Stimulated activated CD4-positive, alpha-beta T cell treated with anti-CD3 and anti-CD28 coated beads, Interleukin-15, amount 100 ng/mL, for 1 hour (primary cell): ENCODE measurements around the gene JMJD7.

Experiments
- DNase-seq, 2 donors: peaks; one replicate each; pipeline ENCODE4 v3.0.0-alpha.2; 2020; ENCODE audit warnings: low read depth in 1 of 2, low spot score in 1 of 2

The JMJD7 gene

DNA sequence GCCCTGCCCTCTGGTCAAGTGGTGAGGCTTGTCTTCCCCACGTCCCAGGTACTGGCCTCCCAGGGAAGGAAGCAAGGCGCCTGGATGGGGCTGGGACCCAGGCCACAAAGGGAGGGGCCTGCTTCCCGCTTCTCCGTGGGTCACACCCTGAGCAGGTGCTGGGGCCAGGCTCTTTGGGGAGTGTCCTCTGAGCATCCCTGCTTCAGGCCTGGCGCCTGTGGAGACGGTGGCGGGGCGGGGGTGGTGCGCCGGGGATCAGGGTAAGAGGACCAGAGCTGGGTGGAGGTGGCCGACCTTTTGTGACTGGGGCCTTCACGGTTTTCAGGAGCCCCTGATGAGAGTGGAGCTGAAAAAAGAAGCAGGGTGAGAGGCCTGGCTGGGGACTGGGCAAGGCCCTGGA, 14.3 kb downstream of the JMJD7 start:
- no peak for DNase-seq

DNA sequence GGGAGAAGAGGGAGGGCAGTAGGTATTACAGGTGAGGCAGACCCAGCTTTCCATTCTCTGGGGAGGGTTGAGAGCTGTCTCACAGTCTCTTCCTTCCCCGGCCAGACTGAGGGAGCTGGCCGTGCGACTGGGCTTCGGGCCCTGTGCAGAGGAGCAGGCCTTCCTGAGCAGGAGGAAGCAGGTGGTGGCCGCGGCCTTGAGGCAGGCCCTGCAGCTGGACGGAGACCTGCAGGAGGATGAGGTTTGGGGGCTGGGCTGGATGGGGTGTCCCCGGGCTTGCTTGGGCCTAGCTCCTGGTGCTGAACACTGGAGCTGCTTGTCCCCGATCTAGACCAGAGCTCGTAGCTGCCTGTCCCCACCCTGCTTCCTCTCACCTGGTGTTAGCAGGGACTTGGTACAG, 15.7 kb downstream of the JMJD7 start:
- no peak for DNase-seq

DNA sequence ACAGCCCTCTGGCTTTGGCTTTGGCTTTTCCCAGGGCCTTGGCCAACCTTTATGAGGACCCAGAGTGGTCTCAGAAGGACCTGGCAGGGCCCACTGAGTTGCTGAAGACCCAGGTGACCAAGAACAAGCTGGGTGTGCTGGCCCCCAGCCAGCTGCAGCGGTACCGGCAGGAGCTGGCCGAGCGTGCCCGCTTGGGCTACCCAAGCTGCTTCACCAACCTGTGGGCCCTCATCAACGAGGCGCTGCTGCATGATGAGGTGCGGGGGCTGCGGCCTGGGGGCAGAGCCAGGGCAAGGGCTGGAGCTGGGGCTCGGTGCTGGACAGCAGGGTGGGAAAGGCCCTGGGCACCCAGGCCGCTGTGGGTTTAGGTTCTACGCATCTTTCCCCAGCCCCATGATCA, 16.9 kb downstream of the JMJD7 start:
- DNase-seq = no peak

DNA sequence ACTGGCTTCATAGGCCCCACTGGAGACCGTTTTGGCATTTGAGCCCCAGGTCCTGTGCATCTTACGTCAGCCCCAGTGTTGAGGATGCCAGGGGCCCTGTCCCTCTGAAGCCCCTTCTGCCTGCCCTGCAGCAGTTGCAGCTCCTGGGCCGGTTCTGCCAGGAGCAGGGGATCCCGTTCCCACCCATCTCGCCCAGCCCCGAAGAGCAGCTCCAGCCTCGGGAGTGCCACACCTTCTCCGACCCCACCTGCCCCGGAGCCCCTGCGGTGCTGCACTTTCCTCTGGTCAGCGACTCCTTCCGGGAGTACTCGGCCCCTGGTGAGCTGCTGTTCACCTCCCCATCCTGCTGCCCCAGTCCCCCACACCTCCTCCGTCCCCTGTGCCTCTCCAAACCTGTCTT, 19.3 kb downstream of the JMJD7 start:
- DNase-seq = no peak

DNA sequence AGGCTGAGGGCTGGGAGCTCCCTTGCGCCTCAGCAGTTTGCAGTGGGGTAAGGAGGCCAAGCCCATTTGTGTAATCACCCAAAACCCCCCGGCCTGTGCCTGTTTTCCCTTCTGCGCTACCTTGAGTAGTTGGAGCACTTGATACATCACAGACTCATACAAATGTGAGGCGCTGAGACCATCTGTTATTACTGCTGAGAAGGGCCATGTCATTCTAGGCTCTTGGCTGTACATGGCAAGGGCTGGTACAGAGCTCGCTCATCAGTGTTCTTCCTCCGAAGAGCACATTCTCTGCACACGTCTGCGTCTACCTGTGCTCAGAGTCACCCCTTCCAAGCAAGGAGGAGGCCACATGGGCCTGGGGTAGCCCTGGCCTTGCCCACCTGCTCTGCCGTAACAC, 20.1 kb downstream of the JMJD7 start:
- DNase-seq = no peak

DNA sequence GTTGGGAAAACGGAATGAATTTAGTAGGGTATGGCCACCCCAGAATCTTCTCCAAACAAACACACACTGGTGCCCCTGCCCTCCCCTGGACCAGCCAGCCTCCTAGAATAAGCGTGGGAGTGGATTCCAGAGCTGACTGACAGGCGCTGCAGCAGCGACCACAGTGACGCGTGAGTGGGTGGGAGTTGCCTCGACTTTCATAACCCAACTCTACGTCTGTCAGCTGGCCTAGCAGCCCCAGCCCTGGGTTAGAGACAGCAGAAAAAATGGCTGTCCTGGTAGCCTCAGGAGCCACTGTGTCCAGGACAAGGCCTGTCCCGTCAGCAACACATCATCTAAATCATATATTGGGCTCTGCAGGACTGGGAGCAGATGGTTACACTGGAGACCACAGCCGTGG, 20.7 kb downstream of the JMJD7 start:
- no peak for DNase-seq

DNA sequence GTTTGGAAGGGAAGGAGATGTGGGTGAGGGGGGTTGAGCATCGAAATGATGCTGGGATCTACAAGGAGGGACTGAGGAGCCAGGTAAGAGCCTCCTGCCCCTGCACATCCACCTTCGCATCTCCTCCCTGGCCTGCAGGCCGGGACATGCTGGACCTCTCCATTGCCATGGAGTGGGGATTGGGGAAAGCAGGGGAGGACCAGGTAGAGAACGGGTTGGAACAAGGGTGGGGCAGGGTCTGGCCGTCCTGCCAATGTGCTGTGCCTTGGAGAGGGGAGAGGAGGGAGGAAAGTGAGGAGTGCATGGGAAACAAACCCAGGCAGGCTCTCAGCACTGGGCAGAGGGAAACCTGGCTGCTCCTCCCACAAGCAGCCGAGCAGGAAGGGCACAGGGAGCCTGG, 21.3 kb downstream of the JMJD7 start:
- DNase-seq = no peak

DNA sequence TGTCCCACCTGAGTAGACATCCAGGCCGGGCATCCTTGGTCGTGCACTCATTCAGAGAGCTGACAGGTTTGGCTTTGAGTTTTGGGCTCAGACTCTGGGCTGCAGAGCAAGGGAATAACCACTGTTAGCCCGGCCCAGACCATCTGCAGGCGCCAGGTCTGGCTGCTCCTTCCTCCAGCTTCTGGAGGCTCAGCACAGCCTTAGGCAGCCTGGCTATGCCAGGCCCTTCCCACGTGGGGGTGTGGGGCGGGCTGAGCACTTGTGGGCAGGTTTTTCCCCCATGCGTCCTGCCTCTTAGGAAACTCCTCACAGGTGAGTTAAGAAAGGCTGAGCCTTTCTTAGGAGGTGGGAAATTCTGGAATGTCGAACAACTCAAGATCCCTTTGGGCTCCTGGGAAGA, 22.0 kb downstream of the JMJD7 start:
- DNase-seq = no peak

DNA sequence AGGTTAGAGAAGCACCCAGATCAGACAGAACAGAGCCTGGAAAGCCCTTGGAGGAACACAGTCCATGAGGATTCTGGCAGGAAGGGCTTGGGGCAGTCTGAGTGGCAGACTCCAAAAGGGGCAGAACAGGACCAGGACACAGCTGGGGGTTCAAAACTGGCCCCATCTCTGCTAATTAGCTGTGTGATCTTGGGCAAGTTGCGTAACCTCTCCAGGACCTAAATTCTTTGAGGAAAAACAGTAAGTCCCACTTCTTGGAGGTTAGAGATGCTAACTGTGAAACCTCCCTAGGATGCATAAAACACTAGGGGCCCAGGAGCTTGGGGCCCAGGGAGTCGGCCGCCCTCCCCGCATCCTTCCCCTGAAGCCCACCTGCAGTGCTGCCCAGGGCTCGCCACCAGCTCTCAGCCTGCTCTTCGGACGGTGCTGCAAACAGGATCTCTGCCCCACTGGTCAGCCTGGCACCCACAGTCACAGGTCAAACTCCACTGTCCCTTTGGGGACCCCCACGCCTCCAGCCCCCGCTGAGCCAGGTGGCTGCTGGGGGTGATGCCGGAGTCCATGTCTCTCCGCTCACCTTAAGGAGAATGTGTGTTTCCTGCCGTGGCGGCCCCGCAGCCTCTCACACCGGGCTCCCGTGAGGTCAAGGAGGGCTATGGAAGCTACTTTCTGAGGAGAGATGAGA, 22.7 kb downstream of the JMJD7 start:
- DNase-seq = no peak

DNA sequence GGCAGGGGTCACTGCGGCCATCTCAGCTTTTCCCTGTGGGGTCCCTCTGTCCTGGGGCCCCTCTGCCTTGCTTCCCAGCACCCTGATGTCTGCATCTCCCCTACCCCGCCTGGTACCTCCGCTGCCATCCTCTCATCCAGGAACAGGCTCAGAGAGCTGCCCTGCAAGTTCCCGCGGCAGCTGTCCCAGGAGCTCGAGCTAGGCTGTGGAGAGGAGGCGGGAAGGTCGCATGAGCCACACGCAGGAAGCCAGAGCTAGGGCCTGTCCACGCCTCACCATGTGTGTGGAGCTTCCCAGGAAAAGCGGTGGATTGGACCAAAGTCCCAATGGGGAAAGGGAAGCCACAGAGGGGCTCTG, 23.3 kb downstream of the JMJD7 start:
- no peak for DNase-seq

DNA sequence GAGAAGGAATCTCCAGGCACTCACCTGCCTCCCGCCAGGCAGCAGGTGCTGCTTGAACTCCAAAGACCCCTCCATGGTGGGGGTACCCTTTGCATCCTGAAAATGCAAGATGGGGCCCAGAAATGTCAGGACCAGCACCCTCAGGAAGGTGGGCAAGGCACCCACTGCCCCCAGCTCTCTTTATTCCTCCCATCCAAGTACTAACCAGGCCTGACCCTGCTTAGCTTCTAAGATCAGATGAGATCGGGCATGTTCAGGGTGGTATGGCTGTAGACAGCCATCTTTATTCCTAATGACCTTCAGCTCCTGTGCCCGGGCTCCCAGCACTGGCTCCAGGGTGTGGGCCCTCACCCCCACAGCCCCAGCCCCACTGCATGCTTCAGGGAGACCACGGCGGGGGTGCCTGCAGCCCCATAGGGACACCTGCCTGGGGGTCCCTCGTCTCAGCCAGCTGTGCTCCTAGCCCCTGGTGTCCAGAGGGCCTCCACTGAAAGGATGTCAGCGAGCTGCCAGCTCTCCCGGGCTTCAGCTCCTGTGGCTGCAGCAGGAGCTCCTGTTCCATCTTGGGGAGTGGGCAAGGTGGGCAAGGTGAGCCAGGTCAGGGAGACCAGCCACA, 24.0 kb downstream of the JMJD7 start:
- no peak for DNase-seq

DNA sequence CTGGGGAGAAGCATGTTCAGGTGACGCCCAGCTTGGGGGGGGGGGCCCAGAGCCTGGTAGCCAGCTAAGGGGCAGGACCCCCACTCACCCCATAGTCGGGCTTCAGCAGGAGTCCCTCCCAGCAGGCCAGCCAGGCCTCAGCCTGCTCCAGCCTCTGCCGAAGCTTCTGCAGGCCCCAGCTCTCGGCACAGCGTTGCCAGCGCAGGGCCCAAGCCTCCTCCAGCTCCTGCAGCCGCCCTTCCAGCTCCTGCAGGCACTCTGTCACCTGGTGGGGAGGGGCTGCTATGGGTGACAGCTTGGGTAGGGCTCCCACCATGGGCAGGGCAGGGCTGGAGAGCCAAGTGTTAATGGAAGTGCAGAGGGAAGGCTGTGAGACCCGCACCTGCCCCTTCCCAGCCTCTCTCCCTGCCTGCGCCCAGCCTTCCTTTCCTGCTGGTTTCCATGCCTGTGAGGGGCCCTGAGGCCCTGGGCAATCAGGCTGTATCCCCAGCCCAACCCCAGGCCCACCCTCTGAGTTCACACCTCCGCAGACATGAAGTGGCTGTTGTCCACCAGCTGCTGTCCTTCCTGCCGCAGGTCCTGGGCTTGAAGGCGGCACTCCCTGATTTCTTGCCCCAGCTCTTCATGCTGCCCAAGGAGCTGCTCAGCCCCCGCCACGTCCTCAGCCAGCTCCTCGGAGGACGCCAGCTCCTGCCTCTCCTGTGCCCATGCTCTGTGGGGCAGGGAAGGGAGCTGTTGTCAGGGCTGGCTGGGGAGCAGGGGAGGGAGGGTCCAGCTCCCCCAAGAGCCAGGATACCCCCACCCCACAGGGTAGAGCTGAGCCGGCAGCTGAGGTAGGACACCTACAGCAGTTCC, 25.1 kb downstream of the JMJD7 start:
- DNase-seq = no peak

DNA sequence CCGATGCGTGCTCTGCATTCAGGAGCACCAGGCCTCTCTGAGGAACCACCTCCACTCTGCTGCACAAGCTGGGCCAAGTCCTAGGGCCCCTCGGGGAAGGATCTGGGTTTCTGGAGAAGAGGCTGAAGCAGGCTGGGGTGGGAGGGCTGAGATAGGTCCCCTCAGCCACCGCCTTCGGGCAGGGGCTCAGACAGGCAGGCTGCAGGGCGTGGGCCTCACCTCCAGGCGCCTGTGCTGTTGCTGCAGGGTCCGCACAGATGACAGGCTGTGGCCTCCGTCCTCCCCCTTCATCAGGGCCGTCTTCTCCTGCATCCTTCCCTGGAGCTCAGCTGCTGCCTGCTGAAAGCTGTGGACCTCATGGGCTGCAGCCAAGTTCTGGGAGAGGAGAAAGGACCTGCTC, 25.9 kb downstream of the JMJD7 start:
- DNase-seq = no peak

DNA sequence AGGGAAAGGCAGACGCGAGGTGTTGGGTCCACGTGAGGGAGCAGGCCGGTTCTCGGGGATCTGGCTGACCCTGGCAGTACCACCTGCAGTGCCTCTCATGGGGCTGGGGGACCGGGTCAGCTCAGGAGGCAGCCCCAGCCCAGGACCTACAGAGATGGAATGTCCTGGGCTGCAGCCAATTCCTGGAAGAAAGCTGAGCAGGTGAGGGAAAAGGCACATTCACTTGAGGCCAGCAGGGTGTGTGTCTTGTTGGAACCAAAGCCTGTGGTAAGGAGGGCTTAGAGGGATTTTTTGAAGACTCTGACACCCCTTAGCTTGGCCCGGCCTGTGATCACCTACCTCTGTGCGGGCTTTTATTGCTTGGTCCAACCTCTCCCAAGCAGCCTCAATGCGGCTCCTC, 26.6 kb downstream of the JMJD7 start:
- DNase-seq = no peak

DNA sequence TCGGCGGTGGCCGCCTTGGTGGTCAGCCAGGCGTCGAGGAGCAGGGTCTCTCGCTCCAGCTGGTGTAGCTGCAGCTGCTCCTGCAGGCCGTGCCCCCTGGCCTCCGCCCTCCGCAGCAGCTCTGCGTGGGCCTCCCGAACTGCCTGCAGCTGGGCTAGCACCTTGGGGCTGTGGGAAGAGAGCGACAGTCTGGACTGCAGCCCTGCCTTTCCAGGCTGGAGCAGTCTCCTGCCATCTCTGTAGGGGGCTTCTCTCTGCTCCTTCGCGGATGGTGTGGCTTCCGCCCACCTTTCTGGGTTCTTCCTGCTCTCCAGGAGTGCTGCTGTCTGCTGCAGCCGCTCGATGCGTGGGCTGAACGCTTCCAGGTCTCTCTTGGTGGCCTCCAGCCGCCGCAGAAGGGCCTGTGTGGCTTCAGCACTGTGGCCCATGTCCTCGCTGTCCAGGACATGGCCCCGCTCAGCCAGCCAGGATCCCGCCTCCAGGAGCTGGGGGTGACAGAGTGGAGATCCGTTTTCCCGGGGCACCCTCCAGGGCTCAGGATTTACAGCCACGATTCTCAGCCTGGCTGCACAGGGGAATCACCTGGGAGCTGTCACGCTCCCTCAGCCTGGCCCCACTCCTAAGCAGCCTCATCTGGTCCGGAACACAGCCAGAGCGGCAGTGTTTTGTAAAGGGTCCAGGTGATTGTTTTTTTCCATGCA, 27.5 kb downstream of the JMJD7 start:
- DNase-seq = no peak

DNA sequence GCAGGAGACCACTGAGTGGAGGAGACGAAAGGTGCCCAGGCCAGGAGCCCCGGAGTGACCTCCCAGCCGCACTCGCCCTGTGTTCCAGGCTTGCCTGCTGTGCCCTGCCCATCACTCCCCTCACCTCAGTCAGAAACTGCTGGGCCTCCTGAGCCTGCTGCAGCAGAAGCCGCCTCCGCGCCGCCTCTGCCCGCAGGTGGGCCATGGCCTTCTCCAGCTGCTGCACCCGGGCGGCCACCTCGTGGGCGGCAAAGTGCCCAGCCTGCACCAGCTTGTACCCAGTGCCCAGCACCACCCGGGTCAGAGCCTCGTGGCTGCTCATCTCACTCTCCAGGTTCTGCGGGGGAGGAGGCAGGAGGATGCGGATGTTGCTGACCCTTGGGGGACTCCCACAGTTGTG, 28.4 kb downstream of the JMJD7 start:
- DNase-seq = no peak

DNA sequence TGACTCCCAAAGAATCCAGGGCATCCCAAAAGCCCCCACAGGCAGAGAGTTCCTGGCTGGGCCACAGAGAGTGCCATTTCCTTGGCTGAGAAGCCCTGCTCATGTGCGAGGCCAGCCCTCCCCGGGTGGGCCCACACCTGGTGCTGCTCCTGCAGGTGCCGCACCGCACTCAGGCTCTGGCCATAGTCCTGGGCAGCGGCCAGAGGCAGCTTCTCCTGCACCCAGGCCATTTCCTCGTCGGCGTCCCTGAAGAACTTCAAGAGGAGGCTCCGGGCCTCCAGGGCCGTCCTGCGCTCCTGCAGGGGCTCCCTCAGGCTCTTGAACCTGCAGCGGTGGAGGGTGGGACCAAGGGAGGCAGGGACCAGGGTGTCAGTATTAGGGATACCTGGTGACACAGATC, 28.8 kb downstream of the JMJD7 start:
- DNase-seq = no peak

DNA sequence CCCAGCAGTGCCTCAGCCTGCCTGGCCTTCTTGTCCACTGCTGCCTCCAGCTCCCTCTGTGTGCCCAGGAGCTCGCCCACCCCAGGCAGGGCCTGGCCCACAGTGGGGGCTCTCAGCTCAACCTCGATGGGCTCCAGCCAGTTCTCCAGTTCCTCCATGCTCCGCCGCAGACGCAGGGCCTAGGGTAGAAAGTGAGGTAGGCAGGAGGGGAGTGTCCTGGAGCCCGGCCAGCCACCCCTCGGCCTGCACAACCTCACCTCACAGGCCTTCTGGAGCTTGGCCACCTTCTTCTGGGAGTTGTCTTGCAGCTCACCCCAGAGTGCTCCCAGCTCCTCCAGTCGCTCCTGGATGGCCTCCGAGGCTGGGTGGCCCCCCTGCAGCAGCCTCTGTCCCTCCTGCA, 29.4 kb downstream of the JMJD7 start:
- DNase-seq = no peak

DNA sequence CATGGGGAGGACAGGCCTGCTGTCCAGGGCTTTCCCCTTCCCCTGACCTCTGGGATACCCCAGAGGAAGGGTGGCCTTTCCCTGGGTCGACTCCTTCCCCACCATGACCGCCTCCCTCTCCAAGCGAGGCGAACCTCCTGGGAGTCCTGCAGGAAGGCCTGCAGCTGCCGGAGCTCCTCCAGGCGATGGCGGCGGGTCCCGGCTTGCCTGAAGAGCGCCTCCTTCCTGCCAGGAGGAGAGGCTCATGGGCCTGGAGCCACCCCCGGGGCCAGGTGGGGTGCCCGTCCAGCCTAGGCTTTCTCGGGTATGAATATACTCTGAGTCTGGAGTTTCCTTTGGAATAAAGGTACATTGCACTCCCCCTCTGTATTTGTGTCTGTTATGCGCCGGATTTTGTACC, 30.9 kb downstream of the JMJD7 start:
- no peak for DNase-seq

DNA sequence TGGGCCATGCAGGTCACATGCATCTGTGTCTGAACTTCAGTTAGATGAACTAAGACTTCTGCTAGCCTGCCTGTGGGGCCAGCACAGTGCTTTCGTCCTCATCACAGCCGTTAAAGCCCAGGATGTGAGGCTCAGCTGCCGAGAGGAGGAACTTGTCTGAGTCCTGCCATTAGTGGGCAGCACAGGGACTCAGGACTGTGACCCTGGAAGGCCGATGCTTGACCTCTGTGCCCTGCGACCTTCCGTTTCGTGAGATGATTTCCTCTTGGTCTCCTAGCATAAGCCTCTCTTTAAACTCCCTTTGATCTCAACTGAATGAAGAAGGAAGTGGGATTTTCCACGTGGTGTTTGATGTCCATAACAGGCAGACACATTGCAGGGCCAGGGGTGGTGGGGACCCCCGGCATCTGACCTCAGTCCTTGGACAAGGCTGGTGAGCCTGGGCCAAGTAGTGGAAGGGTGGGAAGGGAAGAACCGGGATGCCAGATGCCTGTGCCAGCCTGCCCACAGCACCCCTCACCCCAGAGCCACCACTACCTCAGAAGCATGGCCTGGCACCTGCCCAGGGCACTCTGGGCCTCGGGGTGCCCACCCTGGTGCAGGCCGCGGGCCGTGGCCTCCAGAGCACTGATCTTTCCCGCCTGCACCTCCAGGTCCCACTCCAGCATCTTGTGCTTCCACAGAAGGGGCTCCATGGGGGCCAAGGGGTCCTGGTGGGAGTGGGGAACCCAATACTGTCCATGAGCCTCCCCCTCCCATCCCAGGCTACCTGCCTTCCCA, 32.3 kb downstream of the JMJD7 start:
- DNase-seq = no peak

DNA sequence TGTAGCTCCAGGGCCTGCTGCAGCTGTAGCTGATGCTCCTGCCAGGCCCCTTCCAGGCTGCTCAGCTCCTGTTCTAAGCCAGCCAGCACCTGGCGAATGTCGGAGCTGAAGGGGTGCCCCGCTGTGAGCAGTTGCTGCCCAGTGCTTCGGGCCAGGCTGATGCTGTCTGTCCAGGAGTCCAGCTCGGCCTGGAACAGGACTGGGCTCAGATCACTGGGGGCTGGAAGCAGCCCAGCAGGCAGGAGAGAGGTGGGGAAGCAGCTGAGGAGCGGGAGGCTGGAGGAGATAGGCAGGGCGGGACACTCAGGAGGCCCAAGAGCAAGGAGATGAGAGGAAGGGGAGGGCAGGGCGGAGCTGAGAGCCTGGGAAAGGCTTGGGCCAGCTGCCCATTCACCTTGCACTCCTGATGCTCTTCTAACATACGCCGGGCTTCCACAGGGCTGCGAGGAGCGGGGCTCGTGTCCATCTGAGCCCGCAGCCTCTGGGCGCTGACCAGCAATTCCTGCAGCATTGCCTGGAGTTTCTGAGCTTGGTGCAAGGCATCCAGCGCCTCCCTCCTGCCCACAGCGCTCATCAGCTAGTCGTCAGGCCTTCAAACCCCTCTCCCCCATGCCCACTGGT, 34.0 kb downstream of the JMJD7 start:
- DNase-seq = no peak
